ENCODE results near the gene PAQR4. TPM values are rescaled to one million over a fixed set of nuclear protein-coding genes. Genes with fewer than 3 reads are reported as not detected.
"Not testable (repeated sequence)": the region's sequence is repeated elsewhere in the genome, so short reads cannot be mapped to it uniquely, and the experiment has no call there.

The PAQR4 gene
- total RNA-seq, 4 donors from 2014 or later, result 2.8 to 5.6 (median 3.3) TPM

- Histone ChIP-seq H3K9me3 (no peaks in the 10 kb centered on the region), H3K36me3 (peaks cover 32 to 48% of the 10 kb centered on the region in 2 donors), H3K27me3 (no peaks in the 10 kb centered on the region), H3K4me1 (no peaks in the 10 kb centered on the region), H3K4me3 (replicated peaks in 1 of 3) (no peak overlapping the region), H3K27ac (no peak overlapping the region)
- TF ChIP-seq POLR2A (IDR thresholded peaks at IDR 0.05) (no peak), CTCF (IDR thresholded peaks at IDR 0.05) (no peak)
- DNase-seq, result no peak
- 83 to 84% methylated on average over 4 of the region's 4 CpGs for WGBS, 2 donors
- intact Hi-C loops (cut with DNase I), result no loop called here
Measured at GRCh38 chr16:2942045-2942444, 27.1 kb upstream of the PAQR4 start.

GRCh38 chr16:2943716-2944115 is 25.4 kb upstream of the PAQR4 start:
- H3K9me3 ChIP-seq; H3K4me1 ChIP-seq; H3K4me3 ChIP-seq (replicated peaks in 1 of 3); intact Hi-C loops (cut with DNase I); H3K27me3 ChIP-seq; DNase-seq; H3K27ac ChIP-seq: not testable (repeated sequence)
- H3K36me3 ChIP-seq, result peaks cover 18 to 36% of the 10 kb centered on the region in 2 donors
- WGBS, 2 donors, result 83 to 95% methylated on average over 11 to 12 of the region's 12 CpGs

GRCh38 chr16:2946649-2947048 is 22.5 kb upstream of the PAQR4 start:
- Histone ChIP-seq H3K27me3 (no peaks in the 10 kb centered on the region), H3K4me3 (replicated peaks in 1 of 3) (no peak overlapping the region), H3K4me1 (no peaks in the 10 kb centered on the region), H3K36me3 (peaks cover 4 to 16% of the 10 kb centered on the region in 2 donors), H3K27ac (no peak overlapping the region), H3K9me3 (no peaks in the 10 kb centered on the region)
- DNase-seq, result no peak
- intact Hi-C loops (cut with DNase I), result no loop called here
- WGBS, 2 donors, result 97% methylated on average over 4 of the region's 4 CpGs
- TF ChIP-seq POLR2A (IDR thresholded peaks at IDR 0.05), result no peak
- TF ChIP-seq CTCF (IDR thresholded peaks at IDR 0.05), result no peak

- 87 to 89% methylated on average over 24 to 32 of the region's 36 CpGs for WGBS, 2 donors
- H3K27ac ChIP-seq, result no peak overlapping the region
- no peaks in the 10 kb centered on the region for H3K4me1 ChIP-seq
- H3K4me3 ChIP-seq (replicated peaks in 1 of 3), result no peak overlapping the region
- H3K27me3 ChIP-seq, result no peaks in the 10 kb centered on the region
- TF ChIP-seq POLR2A (IDR thresholded peaks at IDR 0.05), result no peak
- no peak for TF ChIP-seq CTCF (IDR thresholded peaks at IDR 0.05)
- no peak for DNase-seq
- peaks cover 0 to 4% of the 10 kb centered on the region in 2 donors for H3K36me3 ChIP-seq
- H3K9me3 ChIP-seq, result no peaks in the 10 kb centered on the region
- intact Hi-C loops (cut with DNase I), result no loop called here
Measured at GRCh38 chr16:2948807-2949704, 20.1 kb upstream of the PAQR4 start.

GRCh38 chr16:2949705-2950352 is 19.3 kb upstream of the PAQR4 start:
- TF ChIP-seq POLR2A (IDR thresholded peaks at IDR 0.05), result no peak
- no peak for TF ChIP-seq CTCF (IDR thresholded peaks at IDR 0.05)
- 86 to 91% methylated on average over 8 to 15 of the region's 19 CpGs for WGBS, 2 donors
- DNase-seq, result no peak
- Histone ChIP-seq H3K36me3 (peaks cover 0 to 4% of the 10 kb centered on the region in 2 donors), H3K9me3 (no peaks in the 10 kb centered on the region), H3K4me1 (no peaks in the 10 kb centered on the region), H3K4me3 (replicated peaks in 1 of 3) (no peak overlapping the region), H3K27ac (no peak overlapping the region), H3K27me3 (no peaks in the 10 kb centered on the region)
- intact Hi-C loops (cut with DNase I), result no loop called here
